ENCODE data around the gene CUEDC1.

GRCh38 chr17:57876866-57877237 is 78.4 kb downstream of the CUEDC1 start:
- TF ChIP-seq POLR2A (IDR thresholded peaks at IDR 0.05; ENCODE audit: low read depth, low read length) (no peak), POLR2AphosphoS5 (IDR thresholded peaks at IDR 0.05; ENCODE audit: low read depth, low read length) (no peak), TAF1 (IDR thresholded peaks at IDR 0.05; ENCODE audit: low read depth, low read length) (no peak), SPI1 (IDR thresholded peaks at IDR 0.05; ENCODE audit: low read depth, low read length) (no peak), PAX5 (IDR thresholded peaks at IDR 0.05; ENCODE audit: insufficient read depth, low read length, severe bottlenecking) (no peak)
